HepG2 (cell line): Measurements from ENCODE around the gene MPC2. TPM values are rescaled to one million over a fixed set of nuclear protein-coding genes. Genes with fewer than 3 reads are reported as not detected.

Experiments
- ATAD3A ChIP-seq: sonication (generic); formaldehyde crosslinking; IDR thresholded peaks from 2 replicates; pipeline ENCODE4 v1.4.0; 2020; ENCODE audit warnings: missing genetic modification reagents
- ERF ChIP-seq: IDR thresholded peaks from 2 replicates; pipeline ENCODE4 v1.6.1; 2018; ENCODE audit warnings: missing biosample characterization, missing genetic modification reagents
- HNF4G ChIP-seq, 2 experiments: sonication (generic) in 1 of 2; formaldehyde crosslinking in 1 of 2; IDR thresholded peaks; 2 replicates each; pipeline versions ENCODE4 v1.4.0 to v1.6.1; 2011 to 2020; ENCODE audit warnings: borderline replicate concordance in 2 of 2, low read depth in 2 of 2, mild to moderate bottlenecking in 2 of 2, low read length in 1 of 2, missing genetic modification reagents in 1 of 2, moderate library complexity in 1 of 2
- MIER3 ChIP-seq: IDR thresholded peaks from 2 replicates; pipeline ENCODE4 v1.6.1; 2016; ENCODE audit warnings: missing compliant biosample characterization, borderline replicate concordance
- PITX1 ChIP-seq: sonication (generic); formaldehyde crosslinking; IDR thresholded peaks from 2 replicates; pipeline ENCODE4 v1.5.1; 2020; ENCODE audit warnings: mild to moderate bottlenecking, missing genetic modification reagents
- SP140L ChIP-seq: sonication (generic); formaldehyde crosslinking; IDR thresholded peaks from 2 replicates; pipeline ENCODE4 v1.4.0; 2020; ENCODE audit warnings: missing genetic modification reagents, borderline replicate concordance
- THYN1 ChIP-seq: sonication (generic); formaldehyde crosslinking; IDR thresholded peaks from 2 replicates; pipeline ENCODE4 v1.8.1; 2023; ENCODE audit warnings: low read depth, mild to moderate bottlenecking, moderate library complexity, missing genetic modification reagents, borderline replicate concordance
- ZBTB7A ChIP-seq: sonication (generic); formaldehyde crosslinking; IDR thresholded peaks from 2 replicates; pipeline ENCODE4 v1.8.0; 2022; ENCODE audit warnings: mild to moderate bottlenecking, missing genetic modification reagents
- ZFP82 ChIP-seq: sonication (generic); formaldehyde crosslinking; IDR thresholded peaks from 2 replicates; pipeline ENCODE4 v1.5.1; 2020; ENCODE audit warnings: mild to moderate bottlenecking, missing genetic modification reagents, borderline replicate concordance
- ZNF567 ChIP-seq: sonication (generic); formaldehyde crosslinking; IDR thresholded peaks from 2 replicates; pipeline ENCODE4 v1.8.1; 2023; ENCODE audit warnings: mild to moderate bottlenecking, missing genetic modification reagents, borderline replicate concordance
- ZNF629 ChIP-seq: sonication (generic); formaldehyde crosslinking; conservative IDR thresholded peaks from 2 replicates; pipeline ENCODE4 v1.5.0; 2020; ENCODE audit warnings: missing genetic modification reagents
- ZNF781 ChIP-seq: sonication (generic); formaldehyde crosslinking; IDR thresholded peaks from 2 replicates; pipeline ENCODE4 v1.5.1; 2020; ENCODE audit warnings: borderline replicate concordance, mild to moderate bottlenecking, missing genetic modification reagents; ENCODE audit errors: not compliant biosample characterization
- ZNF850 ChIP-seq: sonication (generic); formaldehyde crosslinking; conservative IDR thresholded peaks from 2 replicates; pipeline ENCODE4 v1.9.0; 2021; ENCODE audit warnings: mild to moderate bottlenecking, missing genetic modification reagents
- ZSCAN31 ChIP-seq: sonication (generic); formaldehyde crosslinking; IDR thresholded peaks from 2 replicates; pipeline ENCODE4 v1.5.0; 2020; ENCODE audit warnings: low read depth, mild to moderate bottlenecking, missing genetic modification reagents
- polyA plus RNA-seq, 8 experiments: library from polyadenylated mRNA; depleted of rRNA in 3 of 8; stranded (reverse) in 7 of 8; unstranded in 1 of 8; fragments of >200 nt; fragmentation: Illumina TruSeq in 4 of 8; extraction: Trizol in 4 of 8; gene quantifications; 2 replicates each; pipeline versions ENCODE4 v1.2.1 to v1.2.3, GENCODE V29; 2011 to 2016; ENCODE audit warnings: low read depth in 4 of 8, missing spikeins in 1 of 8, mixed read lengths in 1 of 8; ENCODE audit not compliant: insufficient read depth in 1 of 8
- total RNA-seq, 5 experiments: library from RNA; depleted of rRNA; stranded (reverse); fragments of >200 nt; fragmentation: Illumina TruSeq; extraction: Trizol; gene quantifications; 2 replicates each; pipeline ENCODE4 v1.2.3, GENCODE V29; 2016; ENCODE audit warnings: low read depth in 1 of 5
- TF ChIP-seq, protein P1 (sequence below): sonication (generic); formaldehyde crosslinking; IDR thresholded peaks from one replicate; pipeline ENCODE4 v1.5.1; 2020; ENCODE audit warnings: mild to moderate bottlenecking, missing genetic modification reagents; ENCODE audit errors: not compliant biosample characterization
- TF ChIP-seq, protein P2 (sequence below): sonication (generic); formaldehyde crosslinking; IDR thresholded peaks from 2 replicates; pipeline ENCODE4 v1.8.1; 2023; ENCODE audit warnings: mild to moderate bottlenecking, missing genetic modification reagents
- TF ChIP-seq, protein P3 (sequence below): sonication (generic); formaldehyde crosslinking; IDR thresholded peaks from 2 replicates; pipeline ENCODE4 v1.4.0; 2020; ENCODE audit warnings: mild to moderate bottlenecking, missing genetic modification reagents

MPC2 gene
- total and polyA plus RNA-seq, 2 of the 13 experiments (the other 11 are each of a cell fraction or from before 2014, with no cell fraction given) = 38.8 to 136 TPM

DNA sequence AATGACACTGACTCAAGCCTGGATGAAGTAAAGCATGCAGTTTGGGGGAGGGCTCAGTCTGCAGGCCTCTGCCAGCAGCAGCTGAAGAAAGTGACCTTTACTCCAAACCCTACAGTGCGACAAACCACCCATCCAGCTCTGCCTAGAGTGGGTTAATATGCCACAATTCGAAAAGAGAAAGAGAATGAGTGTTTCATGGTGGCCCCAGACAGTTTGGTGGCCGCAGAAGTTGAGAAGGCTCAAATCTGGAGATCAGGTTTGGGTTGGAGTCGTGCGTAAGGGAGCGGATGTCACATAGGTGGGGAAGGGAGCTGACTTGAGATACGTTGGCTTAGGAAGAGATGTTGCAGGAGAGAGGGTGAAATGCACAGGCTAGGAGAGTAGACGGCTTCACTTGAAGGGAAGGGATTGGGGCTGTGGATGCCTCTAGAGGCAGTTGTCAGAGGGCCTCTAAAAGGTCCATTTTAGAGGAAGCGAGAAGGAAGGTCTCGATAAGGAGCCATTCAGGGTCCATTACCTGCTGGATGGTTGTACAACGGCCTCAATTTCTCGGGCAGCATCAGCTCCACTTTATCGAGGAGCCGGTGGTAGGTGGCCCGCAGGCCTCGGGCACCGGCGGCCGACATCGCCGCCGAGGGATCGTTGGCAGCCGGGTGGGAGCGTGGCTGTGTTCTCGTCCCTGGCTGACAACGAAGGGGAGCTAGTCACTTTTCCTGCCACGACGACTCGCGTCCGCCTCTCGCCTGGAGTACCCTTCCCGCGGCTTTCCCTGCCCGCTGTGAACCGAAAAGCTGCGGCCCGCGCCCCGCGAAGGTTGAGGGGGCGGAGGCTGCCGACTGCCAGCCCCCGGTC, 1.4 kb downstream of the MPC2 start (continued):
- TF ChIP-seq, protein P1, sequence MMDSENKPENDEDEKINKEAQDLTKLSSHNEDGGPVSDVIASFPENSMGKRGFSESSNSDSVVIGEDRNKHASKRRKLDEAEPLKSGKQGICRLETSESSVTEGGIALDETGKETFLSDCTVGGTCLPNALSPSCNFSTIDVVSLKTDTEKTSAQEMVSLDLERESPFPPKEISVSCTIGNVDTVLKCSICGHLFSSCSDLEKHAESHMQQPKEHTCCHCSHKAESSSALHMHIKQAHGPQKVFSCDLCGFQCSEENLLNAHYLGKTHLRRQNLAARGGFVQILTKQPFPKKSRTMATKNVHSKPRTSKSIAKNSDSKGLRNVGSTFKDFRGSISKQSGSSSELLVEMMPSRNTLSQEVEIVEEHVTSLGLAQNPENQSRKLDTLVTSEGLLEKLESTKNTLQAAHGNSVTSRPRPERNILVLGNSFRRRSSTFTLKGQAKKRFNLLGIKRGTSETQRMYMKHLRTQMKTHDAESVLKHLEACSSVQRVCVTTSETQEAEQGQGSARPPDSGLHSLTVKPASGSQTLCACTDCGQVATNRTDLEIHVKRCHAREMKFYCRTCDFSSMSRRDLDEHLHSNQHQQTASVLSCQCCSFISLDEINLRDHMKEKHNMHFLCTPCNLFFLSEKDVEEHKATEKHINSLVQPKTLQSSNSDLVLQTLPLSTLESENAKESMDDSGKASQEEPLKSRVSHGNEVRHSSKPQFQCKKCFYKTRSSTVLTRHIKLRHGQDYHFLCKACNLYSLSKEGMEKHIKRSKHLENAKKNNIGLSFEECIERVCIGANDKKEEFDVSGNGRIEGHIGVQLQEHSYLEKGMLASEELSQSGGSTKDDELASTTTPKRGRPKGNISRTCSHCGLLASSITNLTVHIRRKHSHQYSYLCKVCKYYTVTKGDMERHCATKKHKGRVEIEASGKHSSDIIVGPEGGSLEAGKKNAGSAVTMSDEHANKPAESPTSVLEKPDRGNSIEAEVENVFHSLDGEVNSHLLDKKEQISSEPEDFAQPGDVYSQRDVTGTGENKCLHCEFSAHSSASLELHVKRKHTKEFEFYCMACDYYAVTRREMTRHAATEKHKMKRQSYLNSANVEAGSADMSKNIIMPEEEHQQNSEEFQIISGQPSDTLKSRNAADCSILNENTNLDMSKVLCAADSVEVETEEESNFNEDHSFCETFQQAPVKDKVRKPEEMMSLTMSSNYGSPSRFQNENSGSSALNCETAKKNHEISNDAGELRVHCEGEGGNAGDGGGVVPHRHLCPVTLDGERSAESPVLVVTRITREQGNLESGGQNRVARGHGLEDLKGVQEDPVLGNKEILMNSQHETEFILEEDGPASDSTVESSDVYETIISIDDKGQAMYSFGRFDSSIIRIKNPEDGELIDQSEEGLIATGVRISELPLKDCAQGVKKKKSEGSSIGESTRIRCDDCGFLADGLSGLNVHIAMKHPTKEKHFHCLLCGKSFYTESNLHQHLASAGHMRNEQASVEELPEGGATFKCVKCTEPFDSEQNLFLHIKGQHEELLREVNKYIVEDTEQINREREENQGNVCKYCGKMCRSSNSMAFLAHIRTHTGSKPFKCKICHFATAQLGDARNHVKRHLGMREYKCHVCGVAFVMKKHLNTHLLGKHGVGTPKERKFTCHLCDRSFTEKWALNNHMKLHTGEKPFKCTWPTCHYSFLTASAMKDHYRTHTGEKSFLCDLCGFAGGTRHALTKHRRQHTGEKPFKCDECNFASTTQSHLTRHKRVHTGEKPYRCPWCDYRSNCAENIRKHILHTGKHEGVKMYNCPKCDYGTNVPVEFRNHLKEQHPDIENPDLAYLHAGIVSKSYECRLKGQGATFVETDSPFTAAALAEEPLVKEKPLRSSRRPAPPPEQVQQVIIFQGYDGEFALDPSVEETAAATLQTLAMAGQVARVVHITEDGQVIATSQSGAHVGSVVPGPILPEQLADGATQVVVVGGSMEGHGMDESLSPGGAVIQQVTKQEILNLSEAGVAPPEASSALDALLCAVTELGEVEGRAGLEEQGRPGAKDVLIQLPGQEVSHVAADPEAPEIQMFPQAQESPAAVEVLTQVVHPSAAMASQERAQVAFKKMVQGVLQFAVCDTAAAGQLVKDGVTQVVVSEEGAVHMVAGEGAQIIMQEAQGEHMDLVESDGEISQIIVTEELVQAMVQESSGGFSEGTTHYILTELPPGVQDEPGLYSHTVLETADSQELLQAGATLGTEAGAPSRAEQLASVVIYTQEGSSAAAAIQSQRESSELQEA (CRISPR knock-in tag) = no peak
- TF ChIP-seq ZNF629 (CRISPR knock-in tag) = no peak
- TF ChIP-seq SP140L = 0 out of 2 replicates have a peak, but pooled peaks have one; percentile 27
- TF ChIP-seq ZNF567 (CRISPR knock-in tag) = 0 out of 2 replicates have a peak, but pooled peaks have one; percentile 48
- TF ChIP-seq ERF = no peak
- TF ChIP-seq ZFP82 (CRISPR knock-in tag) = 0 out of 2 replicates have a peak, but pooled peaks have one; percentile 65
- TF ChIP-seq, protein P2, sequence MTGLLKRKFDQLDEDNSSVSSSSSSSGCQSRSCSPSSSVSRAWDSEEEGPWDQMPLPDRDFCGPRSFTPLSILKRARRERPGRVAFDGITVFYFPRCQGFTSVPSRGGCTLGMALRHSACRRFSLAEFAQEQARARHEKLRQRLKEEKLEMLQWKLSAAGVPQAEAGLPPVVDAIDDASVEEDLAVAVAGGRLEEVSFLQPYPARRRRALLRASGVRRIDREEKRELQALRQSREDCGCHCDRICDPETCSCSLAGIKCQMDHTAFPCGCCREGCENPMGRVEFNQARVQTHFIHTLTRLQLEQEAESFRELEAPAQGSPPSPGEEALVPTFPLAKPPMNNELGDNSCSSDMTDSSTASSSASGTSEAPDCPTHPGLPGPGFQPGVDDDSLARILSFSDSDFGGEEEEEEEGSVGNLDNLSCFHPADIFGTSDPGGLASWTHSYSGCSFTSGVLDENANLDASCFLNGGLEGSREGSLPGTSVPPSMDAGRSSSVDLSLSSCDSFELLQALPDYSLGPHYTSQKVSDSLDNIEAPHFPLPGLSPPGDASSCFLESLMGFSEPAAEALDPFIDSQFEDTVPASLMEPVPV (CRISPR knock-in tag) = no peak
- no peak for TF ChIP-seq ZBTB7A
- peak; percentile 11; the same call in 1 of the 2 replicates for TF ChIP-seq MIER3
- TF ChIP-seq ZNF850 = peak; percentile 43; the same call in 1 of the 2 replicates
- TF ChIP-seq ZSCAN31 (CRISPR knock-in tag) = peak; percentile 34; the same call in 1 of the 2 replicates
- no peak for TF ChIP-seq THYN1
- TF ChIP-seq, protein P3, sequence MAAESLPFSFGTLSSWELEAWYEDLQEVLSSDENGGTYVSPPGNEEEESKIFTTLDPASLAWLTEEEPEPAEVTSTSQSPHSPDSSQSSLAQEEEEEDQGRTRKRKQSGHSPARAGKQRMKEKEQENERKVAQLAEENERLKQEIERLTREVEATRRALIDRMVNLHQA (CRISPR knock-in tag) = no peak
- peak; percentile 36 for TF ChIP-seq ZNF781 (CRISPR knock-in tag)
- peak; percentile 62; the same call in 1 of the 2 replicates for TF ChIP-seq HNF4G (IDR thresholded peaks at IDR 0.05; ENCODE audit: borderline replicate concordance, low read depth, low read length)
- no peak; the same call in 1 of the 2 replicates for TF ChIP-seq HNF4G (CRISPR knock-in tag; IDR thresholded peaks at IDR 0.05; ENCODE audit: borderline replicate concordance, low read depth)
- TF ChIP-seq ATAD3A (CRISPR knock-in tag) = no peak
- 0 out of 2 replicates have a peak, but pooled peaks have one; percentile 43 for TF ChIP-seq PITX1
